Fibroblast of lung (primary cell): Measurements from ENCODE around the gene NOL4L.

Source experiments
- EZH2 ChIP-seq: IDR thresholded peaks from 2 replicates; pipeline ENCODE4 v1.5.1; 2012; ENCODE audit warnings: low read length, control low read depth, mild to moderate bottlenecking; ENCODE audit errors: missing control alignments
- TF ChIP-seq, protein P1 (sequence below), 2 donors: IDR thresholded peaks in 1 of 2; conservative IDR thresholded peaks in 1 of 2; 1 replicate in 1 of 2; 2 replicates in 1 of 2; pipeline ENCODE4 v1.5.1; 2011 to 2012; ENCODE audit warnings: low read length in 2 of 2, control low read depth in 1 of 2, inconsistent platforms in 1 of 2, low read depth in 1 of 2, mild to moderate bottlenecking in 1 of 2

- TF ChIP-seq, protein P1, sequence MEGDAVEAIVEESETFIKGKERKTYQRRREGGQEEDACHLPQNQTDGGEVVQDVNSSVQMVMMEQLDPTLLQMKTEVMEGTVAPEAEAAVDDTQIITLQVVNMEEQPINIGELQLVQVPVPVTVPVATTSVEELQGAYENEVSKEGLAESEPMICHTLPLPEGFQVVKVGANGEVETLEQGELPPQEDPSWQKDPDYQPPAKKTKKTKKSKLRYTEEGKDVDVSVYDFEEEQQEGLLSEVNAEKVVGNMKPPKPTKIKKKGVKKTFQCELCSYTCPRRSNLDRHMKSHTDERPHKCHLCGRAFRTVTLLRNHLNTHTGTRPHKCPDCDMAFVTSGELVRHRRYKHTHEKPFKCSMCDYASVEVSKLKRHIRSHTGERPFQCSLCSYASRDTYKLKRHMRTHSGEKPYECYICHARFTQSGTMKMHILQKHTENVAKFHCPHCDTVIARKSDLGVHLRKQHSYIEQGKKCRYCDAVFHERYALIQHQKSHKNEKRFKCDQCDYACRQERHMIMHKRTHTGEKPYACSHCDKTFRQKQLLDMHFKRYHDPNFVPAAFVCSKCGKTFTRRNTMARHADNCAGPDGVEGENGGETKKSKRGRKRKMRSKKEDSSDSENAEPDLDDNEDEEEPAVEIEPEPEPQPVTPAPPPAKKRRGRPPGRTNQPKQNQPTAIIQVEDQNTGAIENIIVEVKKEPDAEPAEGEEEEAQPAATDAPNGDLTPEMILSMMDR (conservative IDR thresholded peaks at IDR 0.05 in 1 of 2, IDR thresholded peaks at IDR 0.05 in 1 of 2; ENCODE audit: low read depth in 1 of 2, low read length in 2 of 2), result no peak
- TF ChIP-seq EZH2, result no peak
These were observed 141.7 kb downstream of the NOL4L start for GRCh38 chr20:32443386-32443974.
